ENCODE data around the gene DCUN1D2.
A peak's percentile ranks its signal among the peaks of the same experiment; 100 is the strongest.

Gene DCUN1D2

GRCh38 chr13:113497217-113497616 lies 6.7 kb upstream of the DCUN1D2 start:
- Histone ChIP-seq H2AFZ (ENCODE audit: low read depth) (no peak overlapping the region), H4K20me1 (ENCODE audit: insufficient read depth) (no peaks in the 10 kb centered on the region), H3K79me2 (ENCODE audit: insufficient read depth, low read depth) (0 out of 2 replicates have a peak, but pooled peaks cover 5% of the 10 kb centered on the region), H3K36me3 (ENCODE audit: insufficient read depth) (no peaks in the 10 kb centered on the region), H3K4me2 (no peak overlapping the region), H3K27ac (no peak overlapping the region), H3K4me1 (ENCODE audit: low read depth, poor library complexity, severe bottlenecking) (peaks cover 8% of the 10 kb centered on the region), H3K9ac (no peak overlapping the region), H3K27me3 (ENCODE audit: insufficient read depth, low read depth) (no peaks in the 10 kb centered on the region), H3K4me3 (IDR thresholded peaks at IDR 0.05; ENCODE audit: insufficient read depth, low read depth, low read length) (no peak overlapping the region)
- no peak for TF ChIP-seq CTCF (conservative IDR thresholded peaks at IDR 0.05; ENCODE audit: low read depth, low read length)

DNA sequence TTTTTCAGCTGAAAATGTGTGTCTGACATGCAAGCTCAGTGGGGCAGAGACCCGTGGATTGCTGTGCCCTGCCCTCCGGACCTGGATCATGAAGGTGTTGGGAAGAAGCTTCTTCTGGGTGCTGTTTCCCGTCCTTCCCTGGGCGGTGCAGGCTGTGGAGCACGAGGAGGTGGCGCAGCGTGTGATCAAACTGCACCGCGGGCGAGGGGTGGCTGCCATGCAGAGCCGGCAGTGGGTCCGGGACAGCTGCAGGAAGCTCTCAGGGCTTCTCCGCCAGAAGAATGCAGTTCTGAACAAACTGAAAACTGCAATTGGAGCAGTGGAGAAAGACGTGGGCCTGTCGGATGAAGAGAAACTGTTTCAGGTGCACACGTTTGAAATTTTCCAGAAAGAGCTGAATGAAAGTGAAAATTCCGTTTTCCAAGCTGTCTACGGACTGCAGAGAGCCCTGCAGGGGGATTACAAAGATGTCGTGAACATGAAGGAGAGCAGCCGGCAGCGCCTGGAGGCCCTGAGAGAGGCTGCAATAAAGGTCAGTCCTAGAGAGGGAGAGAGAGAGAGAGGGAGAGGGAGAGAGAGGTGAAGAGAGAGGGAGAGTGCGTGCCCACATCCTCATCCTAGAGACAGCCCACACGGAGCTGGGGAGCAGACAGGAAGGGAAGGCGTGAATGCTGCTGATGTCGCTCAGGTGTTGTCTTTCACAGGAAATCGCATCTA lies 5.1 kb upstream of the DCUN1D2 start:
- Histone ChIP-seq H3K79me2 (ENCODE audit: insufficient read depth, low read depth) (0 out of 2 replicates have a peak, but pooled peaks cover 5% of the 10 kb centered on the region), H3K4me3 (IDR thresholded peaks at IDR 0.05; ENCODE audit: insufficient read depth, low read depth, low read length) (no peak overlapping the region), H3K36me3 (ENCODE audit: insufficient read depth) (no peaks in the 10 kb centered on the region), H3K4me2 (no peak overlapping the region), H3K9ac (no peak overlapping the region), H3K27ac (no peak overlapping the region), H4K20me1 (ENCODE audit: insufficient read depth) (no peaks in the 10 kb centered on the region), H3K4me1 (ENCODE audit: low read depth, poor library complexity, severe bottlenecking) (peaks cover 8% of the 10 kb centered on the region), H2AFZ (ENCODE audit: low read depth) (no peak overlapping the region), H3K27me3 (ENCODE audit: insufficient read depth, low read depth) (no peaks in the 10 kb centered on the region)
- TF ChIP-seq CTCF (conservative IDR thresholded peaks at IDR 0.05; ENCODE audit: low read depth, low read length) = no peak

GRCh38 chr13:113493315-113493951 lies 2.9 kb upstream of the DCUN1D2 start:
- Histone ChIP-seq H2AFZ (ENCODE audit: low read depth) (no peak overlapping the region), H3K79me2 (ENCODE audit: insufficient read depth, low read depth) (peaks cover 19% of the 10 kb centered on the region; the same call in 1 of the 2 replicates), H3K27me3 (ENCODE audit: insufficient read depth, low read depth) (no peaks in the 10 kb centered on the region), H3K9ac (no peak overlapping the region), H3K4me1 (ENCODE audit: low read depth, poor library complexity, severe bottlenecking) (peaks cover 13% of the 10 kb centered on the region), H4K20me1 (ENCODE audit: insufficient read depth) (no peaks in the 10 kb centered on the region), H3K4me2 (peak overlapping the region; percentile 36; the same call in 1 of the 2 replicates), H3K36me3 (ENCODE audit: insufficient read depth) (no peaks in the 10 kb centered on the region), H3K27ac (no peak overlapping the region; the same call in 1 of the 2 replicates), H3K4me3 (IDR thresholded peaks at IDR 0.05; ENCODE audit: insufficient read depth, low read depth, low read length) (no peak overlapping the region)
- no peak for TF ChIP-seq CTCF (conservative IDR thresholded peaks at IDR 0.05; ENCODE audit: low read depth, low read length)

DNA sequence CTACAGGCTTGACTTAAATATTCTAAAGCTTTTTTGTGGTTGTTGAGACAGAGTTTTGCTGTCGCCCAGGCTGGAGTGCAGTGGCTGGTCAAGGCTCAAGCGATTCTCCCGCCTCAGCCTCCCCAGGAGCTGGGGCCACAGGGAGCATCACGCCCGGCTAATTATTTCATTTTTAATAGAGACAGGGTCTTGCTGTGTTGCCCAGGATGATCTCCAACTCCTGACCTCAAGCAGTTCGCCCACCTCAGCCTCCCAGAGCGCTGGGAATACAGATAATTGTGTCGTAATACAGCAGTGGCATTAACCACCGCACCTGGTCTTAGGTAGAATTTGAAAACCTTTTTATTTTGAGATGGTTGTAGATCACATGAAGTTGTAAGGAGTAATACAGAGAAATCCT lies 1.5 kb upstream of the DCUN1D2 start:
- H3K9ac ChIP-seq = no peak overlapping the region
- H4K20me1 ChIP-seq (ENCODE audit: insufficient read depth) = no peaks in the 10 kb centered on the region
- peaks cover 33% of the 10 kb centered on the region; the same call in 1 of the 2 replicates for H3K79me2 ChIP-seq (ENCODE audit: insufficient read depth, low read depth)
- H3K4me1 ChIP-seq (ENCODE audit: low read depth, poor library complexity, severe bottlenecking) = peaks cover 18% of the 10 kb centered on the region
- H2AFZ ChIP-seq (ENCODE audit: low read depth) = no peak overlapping the region
- no peak overlapping the region for H3K4me3 ChIP-seq (IDR thresholded peaks at IDR 0.05; ENCODE audit: insufficient read depth, low read depth, low read length)
- peak overlapping the region; percentile 71 for H3K4me2 ChIP-seq
- no peak for TF ChIP-seq CTCF (conservative IDR thresholded peaks at IDR 0.05; ENCODE audit: low read depth, low read length)
- no peaks in the 10 kb centered on the region for H3K27me3 ChIP-seq (ENCODE audit: insufficient read depth, low read depth)
- no peak overlapping the region for H3K27ac ChIP-seq
- no peaks in the 10 kb centered on the region for H3K36me3 ChIP-seq (ENCODE audit: insufficient read depth)
